ENCODE results near the gene ARHGEF17. TPM values are rescaled to one million over a fixed set of nuclear protein-coding genes. Genes with fewer than 3 reads are reported as not detected.

ARHGEF17 gene
- total and polyA plus RNA-seq, 2 of the 13 experiments (the other 11 are each of a cell fraction or from before 2014, with no cell fraction given), result 10.7 to 28.8 TPM

GRCh38 chr11:73335204-73335923 is 27.3 kb downstream of the ARHGEF17 start (continued):
- TF ChIP-seq ZNF142 (CRISPR knock-in tag; IDR thresholded peaks at IDR 0.05), result no peak
- TF ChIP-seq GTF2F1 (IDR thresholded peaks at IDR 0.05; ENCODE audit: low read length), result no peak
- no peak for TF ChIP-seq CEBPG (CRISPR knock-in tag; IDR thresholded peaks at IDR 0.05)
- TF ChIP-seq YY1 (IDR thresholded peaks at IDR 0.05; ENCODE audit: insufficient read depth, insufficient replicate concordance, low read depth, low read length), result peak; percentile 26
- peak; percentile 86 for TF ChIP-seq MNT (IDR thresholded peaks at IDR 0.05)
- TF ChIP-seq CTCF (CRISPR knock-in tag; IDR thresholded peaks at IDR 0.05), result peak; percentile 88
- peak; percentile 88 for TF ChIP-seq RAD21 (CRISPR knock-in tag; IDR thresholded peaks at IDR 0.05)
- no peak for TF ChIP-seq RNF2 (conservative IDR thresholded peaks at IDR 0.05; ENCODE audit: low read depth)
- TF ChIP-seq RARA (CRISPR knock-in tag; IDR thresholded peaks at IDR 0.05), result no peak
- TF ChIP-seq PATZ1 (CRISPR knock-in tag; IDR thresholded peaks at IDR 0.05), result peak; percentile 41; the same call in 1 of the 2 replicates
- TF ChIP-seq UBTF (CRISPR knock-in tag; IDR thresholded peaks at IDR 0.05), result peak; percentile 11; the same call in 1 of the 2 replicates
- TF ChIP-seq ZNF580 (CRISPR knock-in tag; IDR thresholded peaks at IDR 0.05; ENCODE audit: borderline replicate concordance, low read depth), result 0 out of 2 replicates have a peak, but pooled peaks have one; percentile 49
- peak; percentile 56; the same call in 1 of the 2 replicates for TF ChIP-seq ZSCAN25 (CRISPR knock-in tag; IDR thresholded peaks at IDR 0.05)

Data from HepG2 (cell line).